PC-3 (cell line): Measurements from ENCODE around the gene SLC17A7. TPM values are rescaled to one million over a fixed set of nuclear protein-coding genes. Genes with fewer than 3 reads are reported as not detected.
"Not testable (repeated sequence)": the region's sequence is repeated elsewhere in the genome, so short reads cannot be mapped to it uniquely, and the experiment has no call there.

Source experiments
- ATAC-seq: fragments of 200-7000 bp; cut with Tn5 transposase; 2 replicates; pipeline ENCODE4 v1.9.1; 2020; ENCODE audit warnings: mild to moderate bottlenecking, moderate library complexity
- BruUV-seq: library from RNA; stranded (reverse); fragments of 400-500 nt; replicated peaks from 2 replicates; lab custom pipeline; 2021; lab: Mats Ljungman, UMichigan
- CTCF ChIA-PET: fragments of 300-600 bp; sonication (Branson Sonifier 250); formaldehyde crosslinking; loops from one replicate; lab custom pipeline; 2022; ENCODE audit warnings: antibody characterized with exemption; lab: Charles Lee
- POLR2A ChIA-PET: fragments of 300-600 bp; sonication (Branson Sonifier 250); formaldehyde crosslinking; loops from one replicate; lab custom pipeline; 2022; ENCODE audit warnings: antibody characterized with exemption; ENCODE audit not compliant: unreplicated experiment; lab: Charles Lee
- DNase-seq: peaks from one replicate; pipeline ENCODE4 v3.0.0-alpha.2; 2015
- H2AFZ ChIP-seq: fragments of 300-600 bp; sonication (generic); 2 replicates; pipeline ENCODE4 v1.6.0; 2016; ENCODE audit warnings: antibody characterized with exemption, low read length
- H3F3A ChIP-seq: fragments of 300-600 bp; sonication (generic); one replicate; pipeline ENCODE4 v1.6.0; 2017; ENCODE audit warnings: antibody characterized with exemption, low read length, control low read depth, mild to moderate bottlenecking; ENCODE audit not compliant: unreplicated experiment
- H3K27ac ChIP-seq: fragments of 300-600 bp; sonication (generic); 2 replicates; pipeline ENCODE4 v1.5.1; 2016; ENCODE audit warnings: mild to moderate bottlenecking, low read length
- H3K27me3 ChIP-seq: fragments of 300-600 bp; sonication (generic); 2 replicates; pipeline ENCODE4 v1.6.1; 2016; ENCODE audit warnings: low read length, mixed read lengths
- H3K36me3 ChIP-seq: fragments of 300-600 bp; sonication (generic); 2 replicates; pipeline ENCODE4 v1.6.1; 2016; ENCODE audit warnings: low read depth, mixed run types, low read length, mixed read lengths
- H3K4me1 ChIP-seq: fragments of 300-600 bp; sonication (generic); 2 replicates; pipeline ENCODE4 v1.5.1; 2016; ENCODE audit warnings: low read length; ENCODE audit not compliant: insufficient read depth
- H3K4me2 ChIP-seq: fragments of 300-600 bp; sonication (generic); 2 replicates; pipeline ENCODE4 v1.6.0; 2016; ENCODE audit warnings: low read length
- H3K4me3 ChIP-seq: fragments of 300-600 bp; sonication (generic); 2 replicates; pipeline ENCODE4 v1.5.1; 2016; ENCODE audit warnings: mild to moderate bottlenecking, low read length, mixed read lengths
- H3K79me2 ChIP-seq: fragments of 300-600 bp; sonication (generic); 2 replicates; pipeline ENCODE4 v1.6.1; 2017; ENCODE audit warnings: low read length, mixed read lengths
- H3K9ac ChIP-seq: fragments of 300-600 bp; sonication (generic); 2 replicates; pipeline ENCODE4 v1.6.0; 2016; ENCODE audit warnings: mild to moderate bottlenecking, low read length
- H3K9me2 ChIP-seq: fragments of 300-600 bp; sonication (generic); replicated peaks from 2 replicates; pipeline ENCODE4 v1.6.1; 2016; ENCODE audit warnings: mixed run types, low read length, mixed read lengths
- H3K9me3 ChIP-seq: fragments of 300-600 bp; sonication (generic); 2 replicates; pipeline ENCODE4 v1.6.1; 2016; ENCODE audit warnings: low read length, mixed read lengths
- H4K20me1 ChIP-seq: fragments of 300-600 bp; sonication (generic); 2 replicates; pipeline ENCODE4 v1.6.1; 2016; ENCODE audit warnings: low read length, mixed read lengths
- EZH2 ChIP-seq: fragments of 300-600 bp; sonication (generic); IDR thresholded peaks from one replicate; pipeline ENCODE4 v1.6.1; 2017; ENCODE audit warnings: antibody characterized with exemption, mild to moderate bottlenecking, low read length; ENCODE audit not compliant: unreplicated experiment
- EZH2phosphoT487 ChIP-seq: fragments of 300-600 bp; sonication (generic); IDR thresholded peaks from 2 replicates; pipeline ENCODE4 v1.6.1; 2018; ENCODE audit warnings: mild to moderate bottlenecking, antibody characterized with exemption, low read length, borderline replicate concordance
- intact Hi-C: fragments of 100-400 bp; cut with micrococcal nuclease; formaldehyde crosslinking; loops from 2 replicates; pipeline ENCODE4 v1.9.0; 2023
- total RNA-seq: library from RNA; depleted of rRNA; stranded (reverse); fragments of >200 nt; gene quantifications from 2 replicates; pipeline ENCODE4 v1.2.3, GENCODE V29; 2014
- TF ChIP-seq, protein P1 (sequence below): fragments of 300-600 bp; sonication (generic); conservative IDR thresholded peaks from 2 replicates; pipeline ENCODE4 v1.5.1; 2017; ENCODE audit warnings: antibody characterized with exemption, low read depth, mild to moderate bottlenecking, low read length

SLC17A7 gene
- total RNA-seq, 1 experiment from 2014 or later = 0.11 TPM

DNA sequence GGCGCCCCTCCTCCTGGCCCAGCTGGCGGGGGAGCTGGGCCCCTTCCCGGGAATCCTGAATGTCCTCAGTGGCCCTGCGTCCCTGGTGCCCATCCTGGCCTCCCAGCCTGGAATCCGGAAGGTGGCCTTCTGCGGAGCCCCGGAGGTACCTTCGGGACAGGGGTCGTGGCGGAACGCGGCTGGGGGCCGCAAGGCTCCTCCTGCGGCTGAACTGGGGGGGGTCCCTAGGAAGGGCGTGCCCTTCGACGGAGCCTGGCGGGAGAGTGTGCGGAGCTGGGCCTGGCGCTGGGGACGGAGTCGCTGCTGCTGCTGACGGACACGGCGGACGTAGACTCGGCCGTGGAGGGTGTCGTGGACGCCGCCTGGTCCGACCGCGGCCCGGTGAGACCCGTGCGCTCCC, 20.3 kb upstream of the SLC17A7 start:
- ATAC-seq (no peak), DNase-seq (no peak)
- Histone ChIP-seq H3K27me3 (no peaks in the 10 kb centered on the region), H3K4me1 (no peaks in the 10 kb centered on the region), H3K4me3 (no peak overlapping the region), H3K36me3 (no peaks in the 10 kb centered on the region), H3K27ac (no peak overlapping the region), H2AFZ (no peak overlapping the region), H3F3A (no peaks in the 10 kb centered on the region), H3K9ac (no peak overlapping the region), H4K20me1 (no peaks in the 10 kb centered on the region), H3K4me2 (no peak overlapping the region), H3K9me2 (no peaks in the 10 kb centered on the region), H3K9me3 (no peaks in the 10 kb centered on the region), H3K79me2 (no peaks in the 10 kb centered on the region)
- ChIA-PET CTCF (no interaction called here), POLR2A (no interaction called here)
- TF ChIP-seq EZH2 (no peak), EZH2phosphoT487 (no peak)
- TF ChIP-seq, protein P1, sequence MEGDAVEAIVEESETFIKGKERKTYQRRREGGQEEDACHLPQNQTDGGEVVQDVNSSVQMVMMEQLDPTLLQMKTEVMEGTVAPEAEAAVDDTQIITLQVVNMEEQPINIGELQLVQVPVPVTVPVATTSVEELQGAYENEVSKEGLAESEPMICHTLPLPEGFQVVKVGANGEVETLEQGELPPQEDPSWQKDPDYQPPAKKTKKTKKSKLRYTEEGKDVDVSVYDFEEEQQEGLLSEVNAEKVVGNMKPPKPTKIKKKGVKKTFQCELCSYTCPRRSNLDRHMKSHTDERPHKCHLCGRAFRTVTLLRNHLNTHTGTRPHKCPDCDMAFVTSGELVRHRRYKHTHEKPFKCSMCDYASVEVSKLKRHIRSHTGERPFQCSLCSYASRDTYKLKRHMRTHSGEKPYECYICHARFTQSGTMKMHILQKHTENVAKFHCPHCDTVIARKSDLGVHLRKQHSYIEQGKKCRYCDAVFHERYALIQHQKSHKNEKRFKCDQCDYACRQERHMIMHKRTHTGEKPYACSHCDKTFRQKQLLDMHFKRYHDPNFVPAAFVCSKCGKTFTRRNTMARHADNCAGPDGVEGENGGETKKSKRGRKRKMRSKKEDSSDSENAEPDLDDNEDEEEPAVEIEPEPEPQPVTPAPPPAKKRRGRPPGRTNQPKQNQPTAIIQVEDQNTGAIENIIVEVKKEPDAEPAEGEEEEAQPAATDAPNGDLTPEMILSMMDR = no peak
- intact Hi-C loops = no loop called here
- BruUV-seq = no TSS peak

DNA sequence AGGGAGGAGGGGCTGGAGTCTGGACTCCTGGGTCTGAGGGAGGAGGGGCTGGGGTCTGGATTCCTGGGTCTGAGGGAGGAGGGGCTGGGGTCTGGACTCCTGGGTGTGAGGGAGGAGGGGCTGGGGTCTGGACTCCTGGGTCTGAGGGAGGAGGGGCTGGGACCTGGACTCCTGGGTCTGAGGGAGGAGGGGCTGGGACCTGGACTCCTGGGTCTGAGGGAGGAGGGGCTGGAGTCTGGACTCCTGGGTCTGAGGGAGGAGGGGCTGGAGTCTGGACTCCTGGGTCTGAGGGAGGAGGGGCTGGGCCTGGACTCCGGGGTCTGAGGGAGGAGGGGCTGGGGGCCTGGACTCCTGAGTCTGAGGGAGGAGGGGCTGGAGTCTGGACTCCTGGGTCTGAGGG, 19.8 kb upstream of the SLC17A7 start:
- H3K36me3 ChIP-seq, POLR2A ChIA-PET, BruUV-seq, H3K79me2 ChIP-seq, H3K9me2 ChIP-seq, H3K4me3 ChIP-seq, H3K27me3 ChIP-seq, H3K4me2 ChIP-seq, H3K27ac ChIP-seq, H4K20me1 ChIP-seq, intact Hi-C loops, H3F3A ChIP-seq, H3K9ac ChIP-seq, DNase-seq, ATAC-seq, H2AFZ ChIP-seq, H3K9me3 ChIP-seq, H3K4me1 ChIP-seq: not testable (repeated sequence)
- CTCF ChIA-PET = interaction anchor here (0.6 kb wide), 1 partner anchor 12 kb away, joined by 4 read pairs; no protein-coding TSS in a partner anchor

DNA sequence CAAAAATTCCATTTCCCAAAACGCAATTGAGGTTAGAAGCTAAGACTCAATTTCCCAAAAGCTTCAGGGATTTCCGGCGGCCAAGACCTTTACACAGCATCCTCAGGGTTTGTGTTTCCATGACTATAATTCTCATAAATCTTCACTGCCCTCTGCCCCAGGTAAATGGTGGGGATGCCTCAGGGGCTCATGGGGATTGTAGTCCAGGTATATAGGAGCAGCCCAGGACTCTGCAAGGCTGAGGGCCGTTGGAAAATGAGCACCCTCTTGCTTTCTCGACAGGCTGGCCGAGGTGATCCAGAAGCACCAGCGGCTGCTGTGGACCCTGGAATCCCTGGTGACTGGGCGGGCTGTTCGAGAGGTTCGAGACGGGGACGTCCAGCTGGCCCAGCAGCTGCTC, 18.1 kb upstream of the SLC17A7 start:
- DNase-seq (no peak), ATAC-seq (no peak; the same call in 1 of the 2 replicates)
- intact Hi-C loops = no loop called here
- Histone ChIP-seq H3K36me3 (no peaks in the 10 kb centered on the region), H3K27me3 (no peaks in the 10 kb centered on the region), H3K79me2 (no peaks in the 10 kb centered on the region), H3K4me3 (no peak overlapping the region), H4K20me1 (no peaks in the 10 kb centered on the region), H3F3A (no peaks in the 10 kb centered on the region), H3K27ac (no peak overlapping the region), H3K9me2 (no peaks in the 10 kb centered on the region), H3K9ac (no peak overlapping the region), H3K4me1 (no peaks in the 10 kb centered on the region), H3K4me2 (no peak overlapping the region), H2AFZ (no peak overlapping the region), H3K9me3 (no peaks in the 10 kb centered on the region)
- CTCF ChIA-PET = no interaction called here
- no TSS peak for BruUV-seq
- POLR2A ChIA-PET = no interaction called here
- TF ChIP-seq EZH2phosphoT487 (no peak), EZH2 (no peak)

DNA sequence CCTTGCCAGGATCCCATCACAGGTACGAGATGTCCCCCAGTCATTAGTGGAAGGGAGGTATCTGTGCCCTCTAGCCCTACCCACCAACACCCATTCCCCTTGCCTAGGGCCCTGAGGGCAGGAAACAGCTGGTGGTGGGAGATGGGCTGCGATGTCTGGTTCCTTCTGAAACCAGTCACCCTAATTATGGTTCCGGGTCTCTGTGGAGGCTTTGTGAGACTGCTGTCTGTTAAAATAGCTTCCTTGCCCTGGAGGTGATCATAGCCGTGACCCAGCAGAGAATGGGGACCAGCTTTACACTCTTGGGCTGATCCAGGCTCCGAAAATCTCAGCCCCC, 17.2 kb upstream of the SLC17A7 start:
- no peaks in the 10 kb centered on the region for H3K79me2 ChIP-seq
- no peak overlapping the region for H3K9ac ChIP-seq
- H4K20me1 ChIP-seq = no peaks in the 10 kb centered on the region
- H2AFZ ChIP-seq = no peak overlapping the region
- ChIA-PET CTCF (interaction anchor here (0.5 kb wide), 1 partner anchor 13 kb away, joined by 7 read pairs; no protein-coding TSS in a partner anchor), POLR2A (no interaction called here)
- no peaks in the 10 kb centered on the region for H3K27me3 ChIP-seq
- H3K9me3 ChIP-seq = no peaks in the 10 kb centered on the region
- TF ChIP-seq EZH2 (no peak), EZH2phosphoT487 (no peak)
- TF ChIP-seq, protein P1 = no peak
- DNase-seq (no peak), ATAC-seq (no peak)
- H3K9me2 ChIP-seq = no peaks in the 10 kb centered on the region
- no peaks in the 10 kb centered on the region for H3K36me3 ChIP-seq
- no peaks in the 10 kb centered on the region for H3F3A ChIP-seq
- no peaks in the 10 kb centered on the region for H3K4me1 ChIP-seq
- no peak overlapping the region for H3K4me2 ChIP-seq
- BruUV-seq = no TSS peak
- no peak overlapping the region for H3K4me3 ChIP-seq
- no peak overlapping the region for H3K27ac ChIP-seq
- intact Hi-C loops = no loop called here
